A673 (cell line): ENCODE results near the gene NRXN3.

ENCODE experiments used
- CTCF ChIP-seq: fragments of 300-800, 200-600 bp; sonication (generic); conservative IDR thresholded peaks from 2 replicates; pipeline ENCODE4 v1.5.1; 2017; ENCODE audit warnings: low read depth, mild to moderate bottlenecking, antibody characterized with exemption, low read length, moderate library complexity, mixed read lengths
- EZH2 ChIP-seq: fragments of 200-600 bp; sonication (generic); IDR thresholded peaks from 2 replicates; pipeline ENCODE4 v1.6.1; 2017; ENCODE audit warnings: borderline replicate concordance, low read depth, mild to moderate bottlenecking, mixed read lengths, antibody characterized with exemption, low read length; ENCODE audit not compliant: poor library complexity, severe bottlenecking

- no peak for TF ChIP-seq EZH2
- no peak for TF ChIP-seq CTCF
Measured at GRCh38 chr14:78220273-78220672, 50.1 kb downstream of the NRXN3 start.
